SK-N-SH (cell line): ENCODE results near the gene EDIL3. TPM values are rescaled to one million over a fixed set of nuclear protein-coding genes. Genes with fewer than 3 reads are reported as not detected.

Experiments used
- CTCF ChIA-PET: fragments of 300-600, 350-600 bp; formaldehyde crosslinking; extraction: SDS; loops from one replicate; lab custom pipeline; 2021; lab: Yijun Ruan, JAX
- POLR2A ChIA-PET: fragments of 350-600 bp; sonication (Branson Sonifier 250); formaldehyde crosslinking; extraction: SDS; loops from one replicate; lab custom pipeline; 2020; ENCODE audit warnings: antibody characterized with exemption, inconsistent platforms; lab: Yijun Ruan, JAX
- DNase-seq: peaks from one replicate; pipeline ENCODE4 v3.0.0; 2012
- H2AFZ ChIP-seq: fragments of 200-600 bp; sonication (generic); 2 replicates; pipeline ENCODE4 v1.8.1; 2016; ENCODE audit warnings: antibody characterized with exemption, mild to moderate bottlenecking, low read depth
- H3F3A ChIP-seq: fragments of 200-600 bp; sonication (generic); replicated peaks from 2 replicates; pipeline ENCODE3; 2016; ENCODE audit warnings: antibody characterized with exemption, mild to moderate bottlenecking; ENCODE audit not compliant: insufficient read depth
- H3K27ac ChIP-seq, 2 experiments: fragments of 200-500 bp in 1 of 2; fragments of 200-600 bp in 1 of 2; sonication (Bioruptor generic) in 1 of 2; sonication (generic), shearing (Covaris generic) in 1 of 2; 2 replicates each; pipeline versions ENCODE4 v1.5.1 to v1.6.1; 2014 to 2016; ENCODE audit warnings: low read depth in 2 of 2, inconsistent platforms in 1 of 2, low read length in 1 of 2, mild to moderate bottlenecking in 1 of 2, mixed read lengths in 1 of 2
- H3K27me3 ChIP-seq: fragments of 200-600 bp; sonication (generic), shearing (Covaris generic); 2 replicates; pipeline ENCODE4 v1.6.1; 2016; ENCODE audit warnings: mixed run types; ENCODE audit not compliant: insufficient read depth
- H3K36me3 ChIP-seq, 2 experiments: fragments of 200-500 bp in 1 of 2; fragments of 200-600 bp in 1 of 2; sonication (Bioruptor generic) in 1 of 2; sonication (generic) in 1 of 2; replicated peaks in 1 of 2; 2 replicates each; pipeline versions ENCODE3 to v1.5.1; 2014 to 2016; ENCODE audit warnings: low read length in 1 of 2, mild to moderate bottlenecking in 1 of 2; ENCODE audit not compliant: insufficient read depth in 2 of 2, control insufficient read depth in 1 of 2
- H3K4me1 ChIP-seq, 2 experiments: fragments of 200-500 bp in 1 of 2; fragments of 200-600 bp in 1 of 2; sonication (Bioruptor generic) in 1 of 2; sonication (generic), shearing (Covaris generic) in 1 of 2; 2 replicates each; pipeline versions ENCODE4 v1.5.1 to v1.6.1; 2014 to 2016; ENCODE audit warnings: low read depth in 1 of 2, low read length in 1 of 2, mixed run types in 1 of 2; ENCODE audit not compliant: insufficient read depth in 2 of 2, control insufficient read depth in 1 of 2
- H3K4me2 ChIP-seq: fragments of 200-600 bp; sonication (generic), shearing (Covaris generic); 2 replicates; pipeline ENCODE4 v1.6.1; 2017; ENCODE audit warnings: mixed run types
- H3K4me3 ChIP-seq, 2 experiments: fragments of 200-500 bp in 1 of 2; fragments of 200-600 bp in 1 of 2; sonication (Bioruptor generic) in 1 of 2; sonication (generic), shearing (Covaris generic) in 1 of 2; 2 replicates each; pipeline versions ENCODE4 v1.5.1 to v1.8.1; 2014 to 2016; ENCODE audit warnings: low read depth in 2 of 2, inconsistent platforms in 1 of 2, low read length in 1 of 2, mild to moderate bottlenecking in 1 of 2, mixed read lengths in 1 of 2, moderate library complexity in 1 of 2
- H3K79me2 ChIP-seq: fragments of 200-600 bp; sonication (generic); 2 replicates; pipeline ENCODE4 v1.8.1; 2017; ENCODE audit warnings: mild to moderate bottlenecking; ENCODE audit not compliant: insufficient read depth
- H3K9ac ChIP-seq: fragments of 200-600 bp; sonication (generic); 2 replicates; pipeline ENCODE4 v1.6.1; 2017; ENCODE audit warnings: mixed run types
- H3K9me2 ChIP-seq: fragments of 200-600 bp; sonication (generic); 2 replicates; pipeline ENCODE4 v1.6.1; 2017; ENCODE audit warnings: mixed run types
- H3K9me3 ChIP-seq: fragments of 200-600 bp; sonication (generic); 2 replicates; pipeline ENCODE4 v1.6.1; 2017; ENCODE audit warnings: mixed run types, mild to moderate bottlenecking, moderate library complexity
- H4K20me1 ChIP-seq: fragments of 200-600 bp; sonication (generic); 2 replicates; pipeline ENCODE4 v1.6.1; 2017; ENCODE audit warnings: mild to moderate bottlenecking, mixed run types; ENCODE audit not compliant: insufficient read depth
- ELF1 ChIP-seq: IDR thresholded peaks from 2 replicates; pipeline ENCODE4 v1.4.0; 2012
- EP300 ChIP-seq, 2 experiments: IDR thresholded peaks; 2 replicates each; pipeline versions ENCODE4 v1.4.0 to v1.6.1; 2012; ENCODE audit warnings: borderline replicate concordance in 1 of 2, low read depth in 1 of 2, low read length in 1 of 2
- EZH2phosphoT487 ChIP-seq: fragments of 200-600 bp; sonication (generic); IDR thresholded peaks from 2 replicates; pipeline ENCODE4 v1.6.1; 2017; ENCODE audit warnings: low read depth, mixed run types, mild to moderate bottlenecking, antibody characterized with exemption, moderate library complexity, borderline replicate concordance
- FOXJ3 ChIP-seq: sonication (generic); formaldehyde crosslinking; IDR thresholded peaks from 2 replicates; pipeline ENCODE4 v1.5.1; 2020; ENCODE audit warnings: mild to moderate bottlenecking, missing genetic modification reagents
- FOXM1 ChIP-seq: IDR thresholded peaks from 2 replicates; pipeline ENCODE4 v1.4.0; 2012; ENCODE audit warnings: low read depth, mild to moderate bottlenecking
- GATA2 ChIP-seq: sonication (generic); formaldehyde crosslinking; IDR thresholded peaks from 2 replicates; pipeline ENCODE4 v1.5.0; 2020; ENCODE audit warnings: mild to moderate bottlenecking, missing genetic modification reagents
- JUND ChIP-seq: IDR thresholded peaks from 2 replicates; pipeline ENCODE4 v1.4.0; 2012
- MXI1 ChIP-seq: IDR thresholded peaks from 2 replicates; pipeline ENCODE4 v1.6.1; 2012; ENCODE audit warnings: mild to moderate bottlenecking, low read depth, low read length, improper control_type of control experiment
- NFIC ChIP-seq: IDR thresholded peaks from 2 replicates; pipeline ENCODE4 v1.4.0; 2012; ENCODE audit warnings: borderline replicate concordance
- NRF1 ChIP-seq: IDR thresholded peaks from 2 replicates; pipeline ENCODE4 v1.6.1; 2012; ENCODE audit warnings: low read depth, mild to moderate bottlenecking, low read length
- POLR2AphosphoS5 ChIP-seq: IDR thresholded peaks from 2 replicates; pipeline ENCODE4 v1.6.1; 2012; ENCODE audit warnings: low read depth, low read length
- RAD21 ChIP-seq: IDR thresholded peaks from 2 replicates; pipeline ENCODE4 v1.6.1; 2012; ENCODE audit warnings: mild to moderate bottlenecking, low read length
- REST ChIP-seq: IDR thresholded peaks from 2 replicates; pipeline ENCODE4 v1.6.1; 2012; ENCODE audit warnings: mild to moderate bottlenecking, low read depth, low read length, moderate library complexity
- RFX5 ChIP-seq: IDR thresholded peaks from 2 replicates; pipeline ENCODE4 v1.6.1; 2012; ENCODE audit warnings: mild to moderate bottlenecking, improper control_type of control experiment, low read length
- SMC3 ChIP-seq: IDR thresholded peaks from 2 replicates; pipeline ENCODE4 v1.6.1; 2012; ENCODE audit warnings: low read depth, low read length, improper control_type of control experiment
- TCF12 ChIP-seq: IDR thresholded peaks from 2 replicates; pipeline ENCODE4 v1.4.0; 2012
- TEAD4 ChIP-seq: IDR thresholded peaks from 2 replicates; pipeline ENCODE4 v1.4.0; 2012; ENCODE audit warnings: mild to moderate bottlenecking, borderline replicate concordance; ENCODE audit not compliant: insufficient read depth
- USF1 ChIP-seq: IDR thresholded peaks from 2 replicates; pipeline ENCODE4 v1.4.0; 2012; ENCODE audit warnings: low read depth, borderline replicate concordance
- USF2 ChIP-seq: fragments of 150-350 bp; IDR thresholded peaks from 2 replicates; pipeline ENCODE4 v1.6.1; 2017; ENCODE audit warnings: antibody characterized with exemption, low read length, low read depth, borderline replicate concordance
- WGBS: methylation state at CpG from one replicate; pipeline ENCODE4 v1.1.6; 2017; ENCODE audit warnings: low lambda C conversion rate; 5-methylcytosine and 5-hydroxymethylcytosine counted together
- polyA plus RNA-seq, 3 experiments: library from polyadenylated mRNA; depleted of rRNA; stranded (reverse); fragments of >200 nt; gene quantifications; 2 replicates each; pipeline ENCODE4 v1.2.3, GENCODE V29; 2012
- TF ChIP-seq, protein P1 (sequence below): IDR thresholded peaks from 2 replicates; pipeline ENCODE4; 2012
- TF ChIP-seq, protein P2 (sequence below): IDR thresholded peaks from 2 replicates; pipeline ENCODE4 v1.4.0; 2012; ENCODE audit warnings: low read depth
- TF ChIP-seq, protein P3 (sequence below): fragments of 150-350 bp; IDR thresholded peaks from 2 replicates; pipeline ENCODE4 v1.6.1; 2016; ENCODE audit warnings: mild to moderate bottlenecking, low read depth, low read length
- TF ChIP-seq, protein P4 (sequence below): fragments of 200-600 bp; sonication (generic); IDR thresholded peaks from 2 replicates; pipeline ENCODE4 v1.6.1; 2017; ENCODE audit warnings: antibody characterized with exemption, mild to moderate bottlenecking, moderate library complexity

The EDIL3 gene
- polyA plus RNA-seq, 1 of the 3 experiments (the other 2 are of a cell fraction) = 51.5 TPM

- H3K27ac ChIP-seq = peak overlapping the region; percentile 85 to 89; a peak in 3 of 4 replicates
- H3K4me1 ChIP-seq = peaks cover 8 to 14% of the 10 kb centered on the region in 2 experiments
- WGBS = 42% methylated on average over 2 of the region's 2 CpGs
- H3K36me3 ChIP-seq = peaks cover 0 to 3% of the 10 kb centered on the region in 2 experiments
- H3F3A ChIP-seq = peaks cover 36% of the 10 kb centered on the region
- H4K20me1 ChIP-seq = no peaks in the 10 kb centered on the region
- no peak for TF ChIP-seq USF1
- TF ChIP-seq, protein P1, sequence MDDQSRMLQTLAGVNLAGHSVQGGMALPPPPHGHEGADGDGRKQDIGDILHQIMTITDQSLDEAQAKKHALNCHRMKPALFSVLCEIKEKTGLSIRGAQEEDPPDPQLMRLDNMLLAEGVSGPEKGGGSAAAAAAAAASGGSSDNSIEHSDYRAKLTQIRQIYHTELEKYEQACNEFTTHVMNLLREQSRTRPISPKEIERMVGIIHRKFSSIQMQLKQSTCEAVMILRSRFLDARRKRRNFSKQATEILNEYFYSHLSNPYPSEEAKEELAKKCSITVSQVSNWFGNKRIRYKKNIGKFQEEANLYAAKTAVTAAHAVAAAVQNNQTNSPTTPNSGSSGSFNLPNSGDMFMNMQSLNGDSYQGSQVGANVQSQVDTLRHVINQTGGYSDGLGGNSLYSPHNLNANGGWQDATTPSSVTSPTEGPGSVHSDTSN = no peak
- no peak for TF ChIP-seq ELF1
- TF ChIP-seq SMC3 = peak; percentile 13; the same call in 1 of the 2 replicates
- no peak for TF ChIP-seq TCF12
- TF ChIP-seq, protein P2, sequence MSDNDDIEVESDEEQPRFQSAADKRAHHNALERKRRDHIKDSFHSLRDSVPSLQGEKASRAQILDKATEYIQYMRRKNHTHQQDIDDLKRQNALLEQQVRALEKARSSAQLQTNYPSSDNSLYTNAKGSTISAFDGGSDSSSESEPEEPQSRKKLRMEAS = no peak
- no peak for TF ChIP-seq GATA2 (CRISPR knock-in tag)
- no peak for TF ChIP-seq MXI1
- TF ChIP-seq NFIC = no peak
- no peak for TF ChIP-seq EP300 (IDR thresholded peaks at IDR 0.05; ENCODE audit: borderline replicate concordance in 1 of 2, low read depth in 1 of 2, low read length in 1 of 2)
- TF ChIP-seq, protein P3, sequence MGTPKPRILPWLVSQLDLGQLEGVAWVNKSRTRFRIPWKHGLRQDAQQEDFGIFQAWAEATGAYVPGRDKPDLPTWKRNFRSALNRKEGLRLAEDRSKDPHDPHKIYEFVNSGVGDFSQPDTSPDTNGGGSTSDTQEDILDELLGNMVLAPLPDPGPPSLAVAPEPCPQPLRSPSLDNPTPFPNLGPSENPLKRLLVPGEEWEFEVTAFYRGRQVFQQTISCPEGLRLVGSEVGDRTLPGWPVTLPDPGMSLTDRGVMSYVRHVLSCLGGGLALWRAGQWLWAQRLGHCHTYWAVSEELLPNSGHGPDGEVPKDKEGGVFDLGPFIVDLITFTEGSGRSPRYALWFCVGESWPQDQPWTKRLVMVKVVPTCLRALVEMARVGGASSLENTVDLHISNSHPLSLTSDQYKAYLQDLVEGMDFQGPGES = no peak
- no peak for TF ChIP-seq USF2
- TF ChIP-seq REST = no peak
- no peak for TF ChIP-seq TEAD4
- no peak for TF ChIP-seq EZH2phosphoT487
- TF ChIP-seq, protein P4, sequence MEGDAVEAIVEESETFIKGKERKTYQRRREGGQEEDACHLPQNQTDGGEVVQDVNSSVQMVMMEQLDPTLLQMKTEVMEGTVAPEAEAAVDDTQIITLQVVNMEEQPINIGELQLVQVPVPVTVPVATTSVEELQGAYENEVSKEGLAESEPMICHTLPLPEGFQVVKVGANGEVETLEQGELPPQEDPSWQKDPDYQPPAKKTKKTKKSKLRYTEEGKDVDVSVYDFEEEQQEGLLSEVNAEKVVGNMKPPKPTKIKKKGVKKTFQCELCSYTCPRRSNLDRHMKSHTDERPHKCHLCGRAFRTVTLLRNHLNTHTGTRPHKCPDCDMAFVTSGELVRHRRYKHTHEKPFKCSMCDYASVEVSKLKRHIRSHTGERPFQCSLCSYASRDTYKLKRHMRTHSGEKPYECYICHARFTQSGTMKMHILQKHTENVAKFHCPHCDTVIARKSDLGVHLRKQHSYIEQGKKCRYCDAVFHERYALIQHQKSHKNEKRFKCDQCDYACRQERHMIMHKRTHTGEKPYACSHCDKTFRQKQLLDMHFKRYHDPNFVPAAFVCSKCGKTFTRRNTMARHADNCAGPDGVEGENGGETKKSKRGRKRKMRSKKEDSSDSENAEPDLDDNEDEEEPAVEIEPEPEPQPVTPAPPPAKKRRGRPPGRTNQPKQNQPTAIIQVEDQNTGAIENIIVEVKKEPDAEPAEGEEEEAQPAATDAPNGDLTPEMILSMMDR = peak; percentile 57
- TF ChIP-seq RAD21 = peak; percentile 32; the same call in 1 of the 2 replicates
- no peak for TF ChIP-seq JUND
- TF ChIP-seq RFX5 = no peak
- no peak for TF ChIP-seq POLR2AphosphoS5
- no peak for TF ChIP-seq FOXM1
- no peak for TF ChIP-seq NRF1
- no peak for TF ChIP-seq FOXJ3 (CRISPR knock-in tag)
- H3K9ac ChIP-seq = peak overlapping the region; percentile 51; the same call in 1 of the 2 replicates
- ChIA-PET CTCF (no interaction called here), POLR2A (no interaction called here)
- peaks cover 91% of the 10 kb centered on the region for H3K79me2 ChIP-seq
- no peaks in the 10 kb centered on the region for H3K27me3 ChIP-seq
- peak overlapping the region; percentile 96 for H3K4me2 ChIP-seq
- DNase-seq = no peak
- H3K9me3 ChIP-seq = no peaks in the 10 kb centered on the region
- peak overlapping the region in 1 of 2 experiments; percentile 16; a peak in 1 of 4 replicates for H3K4me3 ChIP-seq
- H2AFZ ChIP-seq = no peak overlapping the region; the same call in 1 of the 2 replicates
- no peaks in the 10 kb centered on the region for H3K9me2 ChIP-seq
Observed at GRCh38 chr5:84379749-84380148, 4.9 kb downstream of the EDIL3 start.
